ENCODE data around the gene ITPA.
"Not testable (repeated sequence)": the region's sequence is repeated elsewhere in the genome, so short reads cannot be mapped to it uniquely, and the experiment has no call there.

ITPA gene

GRCh38 chr20:3173610-3174441 is 35.5 kb upstream of the ITPA start:
- DNase-seq = peak; percentile 89

- DNase-seq = no peak
Measured at GRCh38 chr20:3174442-3175261, 34.6 kb upstream of the ITPA start.

- no peak for DNase-seq
Measured at GRCh38 chr20:3175270-3175669, 34.0 kb upstream of the ITPA start.

- DNase-seq = no peak
Measured at GRCh38 chr20:3177746-3178485, 31.4 kb upstream of the ITPA start.

GRCh38 chr20:3180319-3180718 is 29.0 kb upstream of the ITPA start:
- no peak for DNase-seq

- DNase-seq = no peak
Measured at GRCh38 chr20:3181270-3181669, 28.0 kb upstream of the ITPA start.

GRCh38 chr20:3182429-3182828 is 26.9 kb upstream of the ITPA start:
- DNase-seq = not testable (repeated sequence)

GRCh38 chr20:3183896-3184612 is 25.2 kb upstream of the ITPA start:
- no peak for DNase-seq

GRCh38 chr20:3187861-3188260 is 21.4 kb upstream of the ITPA start:
- not testable (repeated sequence) for DNase-seq

GRCh38 chr20:3188823-3189413 is 20.4 kb upstream of the ITPA start:
- DNase-seq = no peak

- DNase-seq = no peak
Measured at GRCh38 chr20:3189561-3190131, 19.7 kb upstream of the ITPA start.

GRCh38 chr20:3190681-3191111 is 18.6 kb upstream of the ITPA start:
- DNase-seq = no peak

GRCh38 chr20:3192226-3193015 is 16.9 kb upstream of the ITPA start:
- DNase-seq = no peak

GRCh38 chr20:3193806-3194616 is 15.3 kb upstream of the ITPA start:
- DNase-seq = no peak

- no peak for DNase-seq
Measured at GRCh38 chr20:3194617-3195280, 14.5 kb upstream of the ITPA start.

- no peak for DNase-seq
Measured at GRCh38 chr20:3195590-3196237, 13.6 kb upstream of the ITPA start.

GRCh38 chr20:3199206-3199605 is 10.1 kb upstream of the ITPA start:
- DNase-seq = no peak

GRCh38 chr20:3199976-3200755 is 9.1 kb upstream of the ITPA start:
- DNase-seq = no peak

All from activated T-cell treated with anti-CD3 and anti-CD28 coated beads for 4 hours (primary cell).